GM20000 (cell line): Measurements from ENCODE around the gene TFPI.

Experiments
- DNase-seq: peaks from one replicate; pipeline ENCODE4 v3.0.0; 2012; ENCODE audit warnings: low spot score
- CTCF ChIP-seq: IDR thresholded peaks from 2 replicates; pipeline ENCODE4 v1.5.1; 2012; ENCODE audit warnings: mild to moderate bottlenecking, control low read depth; ENCODE audit errors: extremely low read depth, missing control alignments

TFPI gene

GRCh38 chr2:187445051-187445450 lies 109.2 kb downstream of the TFPI start:
- DNase-seq = no peak
- TF ChIP-seq CTCF = no peak

GRCh38 chr2:187442778-187443177 lies 111.5 kb downstream of the TFPI start:
- TF ChIP-seq CTCF = no peak
- DNase-seq = no peak

GRCh38 chr2:187442378-187442777 lies 111.9 kb downstream of the TFPI start:
- TF ChIP-seq CTCF = no peak
- DNase-seq = no peak

- TF ChIP-seq CTCF = no peak
- DNase-seq = no peak
These were observed 114.0 kb downstream of the TFPI start for GRCh38 chr2:187440101-187440675.

- TF ChIP-seq CTCF = no peak
- no peak for DNase-seq
These were observed 115.8 kb downstream of the TFPI start for GRCh38 chr2:187438455-187438854.

GRCh38 chr2:187435756-187436155 lies 118.5 kb downstream of the TFPI start:
- no peak for DNase-seq
- TF ChIP-seq CTCF = no peak

GRCh38 chr2:187435078-187435477 lies 119.2 kb downstream of the TFPI start:
- TF ChIP-seq CTCF = no peak
- DNase-seq = no peak
